B cell (primary cell): ENCODE data around the gene S100A5. TPM values are rescaled to one million over a fixed set of nuclear protein-coding genes. Genes with fewer than 3 reads are reported as not detected.

Experiments
- ATAC-seq: fragments of 200-7000 bp; cut with Tn5 transposase; one replicate; pipeline ENCODE4 v1.10.0; 2021; ENCODE audit warnings: low read depth, mild to moderate bottlenecking, moderate number of reproducible peaks, moderate library complexity
- CTCF ChIA-PET: fragments of 350-600 bp; sonication (Branson Sonifier 250); formaldehyde crosslinking; loops from one replicate; lab custom pipeline; 2021; ENCODE audit warnings: antibody characterized with exemption, inconsistent platforms; lab: Charles Lee
- POLR2A ChIA-PET: fragments of 350-600 bp; sonication (Branson Sonifier 250); formaldehyde crosslinking; loops from one replicate; lab custom pipeline; 2021; ENCODE audit warnings: antibody characterized with exemption; lab: Charles Lee
- DNase-seq: peaks from one replicate; pipeline ENCODE4 v3.0.0; 2013
- H2AFZ ChIP-seq: 2 replicates; pipeline ENCODE4 v1.6.1; 2012; ENCODE audit warnings: mild to moderate bottlenecking, low read depth, low read length; ENCODE audit not compliant: insufficient read depth, poor library complexity, severe bottlenecking
- H3K27ac ChIP-seq, 2 donors: 1 replicate in 1 of 2; 2 replicates in 1 of 2; pipeline ENCODE4 v1.5.1; 2012 to 2013; ENCODE audit warnings: low read length in 2 of 2, mild to moderate bottlenecking in 2 of 2, moderate library complexity in 1 of 2
- H3K27me3 ChIP-seq, 4 experiments: fragments of 200-600 bp in 1 of 4; sonication (generic) in 1 of 4; replicated peaks in 1 of 4; 1 replicate in 2 of 4; 2 replicates in 2 of 4; pipeline versions ENCODE4 v1.6.1 to v1.7.0; 2013 to 2016; ENCODE audit warnings: low read length in 3 of 4, mild to moderate bottlenecking in 2 of 4, mixed read lengths in 1 of 4, moderate library complexity in 1 of 4; ENCODE audit not compliant: insufficient read depth in 4 of 4, control insufficient read depth in 3 of 4; ENCODE audit errors: control extremely low read depth in 1 of 4
- H3K36me3 ChIP-seq, 2 experiments: replicated peaks in 1 of 2; 1 replicate in 1 of 2; 2 replicates in 1 of 2; pipeline versions ENCODE4 v1.6.1 to v1.7.1; 2013; ENCODE audit warnings: low read length in 1 of 2; ENCODE audit not compliant: insufficient read depth in 2 of 2, control insufficient read depth in 1 of 2; ENCODE audit errors: control extremely low read depth in 1 of 2, extremely low read depth in 1 of 2
- H3K4me1 ChIP-seq, 2 donors: fragments of 200-600 bp in 1 of 2; sonication (generic) in 1 of 2; 1 replicate in 1 of 2; 2 replicates in 1 of 2; pipeline versions ENCODE4 v1.5.1 to v1.6.1; 2013 to 2017; ENCODE audit warnings: low read length in 2 of 2; ENCODE audit not compliant: control insufficient read depth in 2 of 2, insufficient read depth in 2 of 2
- H3K4me2 ChIP-seq: replicated peaks from 2 replicates; pipeline ENCODE3; 2012; ENCODE audit warnings: mild to moderate bottlenecking, low read depth, low read length; ENCODE audit not compliant: poor library complexity, severe bottlenecking
- H3K4me3 ChIP-seq, 5 experiments: fragments of 200-600 bp in 1 of 5; sonication (generic) in 1 of 5; 1 replicate in 3 of 5; 2 replicates in 2 of 5; pipeline versions ENCODE4 v1.5.1 to v1.7.0; 2011 to 2016; ENCODE audit warnings: low read length in 4 of 5, mild to moderate bottlenecking in 4 of 5, low read depth in 2 of 5, control low read depth in 1 of 5, moderate library complexity in 1 of 5; ENCODE audit not compliant: insufficient read depth in 1 of 5; ENCODE audit errors: control extremely low read depth in 1 of 5, extremely low read depth in 1 of 5
- H3K79me2 ChIP-seq: fragments of 200-600 bp; sonication (generic); one replicate; pipeline ENCODE4 v1.6.0; 2016; ENCODE audit warnings: low read length; ENCODE audit not compliant: control insufficient read depth, insufficient read depth
- H3K9ac ChIP-seq: fragments of 200-600 bp; sonication (generic); 2 replicates; pipeline ENCODE4 v1.6.1; 2017; ENCODE audit warnings: mild to moderate bottlenecking, low read length, moderate library complexity
- H3K9me3 ChIP-seq, 3 donors: one replicate each; pipeline versions ENCODE4 v1.6.1 to v1.7.1; 2013; ENCODE audit warnings: low read length in 2 of 3; ENCODE audit not compliant: control insufficient read depth in 2 of 3, insufficient read depth in 1 of 3; ENCODE audit errors: control extremely low read depth in 1 of 3
- H4K20me1 ChIP-seq: 2 replicates; pipeline ENCODE4 v1.6.0; 2012; ENCODE audit warnings: mild to moderate bottlenecking, low read length; ENCODE audit not compliant: insufficient read depth, control insufficient read depth, poor library complexity, severe bottlenecking
- H3K27ac Mint-ChIP-seq: one replicate; pipeline ENCODE4 v1.8.0; 2021; ENCODE audit warnings: mixed read lengths
- H3K27me3 Mint-ChIP-seq: one replicate; pipeline ENCODE4 v1.8.0; 2021; ENCODE audit warnings: mixed read lengths
- H3K4me1 Mint-ChIP-seq: one replicate; pipeline ENCODE4 v1.8.0; 2021; ENCODE audit warnings: mixed read lengths
- H3K4me3 Mint-ChIP-seq: one replicate; pipeline ENCODE4 v1.8.0; 2021; ENCODE audit warnings: mixed read lengths
- H3K9me3 Mint-ChIP-seq: one replicate; pipeline ENCODE4 v1.8.0; 2022; ENCODE audit warnings: mixed read lengths; ENCODE audit not compliant: insufficient read depth
- EZH2 ChIP-seq: IDR thresholded peaks from 2 replicates; pipeline ENCODE4 v1.6.1; 2012; ENCODE audit warnings: borderline replicate concordance, low read depth, mild to moderate bottlenecking, moderate library complexity, low read length; ENCODE audit not compliant: insufficient read depth, poor library complexity, severe bottlenecking
- WGBS: methylation state at CpG from one replicate; pipeline ENCODE4 v1.1.5; 2013; ENCODE audit warnings: missing lambda C conversion rate; ENCODE audit not compliant: insufficient coverage; 5-methylcytosine and 5-hydroxymethylcytosine counted together
- intact Hi-C: fragments of 100-400 bp; cut with micrococcal nuclease; formaldehyde crosslinking; loops from one replicate; pipeline ENCODE4 v1.10.0; 2022
- polyA plus RNA-seq: library from polyadenylated mRNA; depleted of rRNA; stranded (reverse); fragments of >200 nt; gene quantifications from 2 replicates; pipeline ENCODE4 v1.2.3, GENCODE V29; 2012
- total RNA-seq, 2 donors: library from RNA; stranded (reverse); fragments of 120-200 nt in 1 of 2; gene quantifications; 1 replicate in 1 of 2; 2 replicates in 1 of 2; pipeline versions ENCODE4 v1.2.3 to v1.2.4, GENCODE V29; 2013 to 2022
- TF ChIP-seq, protein P1 (sequence below): fragments of 200-600 bp; IDR thresholded peaks from one replicate; pipeline ENCODE4 v1.8.0; 2022; ENCODE audit warnings: antibody characterized with exemption, mild to moderate bottlenecking

S100A5 gene
- total and polyA plus RNA-seq, 2 donors (not counting 1 experiment from before 2014, with no cell fraction given): 0.64 TPM; not detected in 1

DNA sequence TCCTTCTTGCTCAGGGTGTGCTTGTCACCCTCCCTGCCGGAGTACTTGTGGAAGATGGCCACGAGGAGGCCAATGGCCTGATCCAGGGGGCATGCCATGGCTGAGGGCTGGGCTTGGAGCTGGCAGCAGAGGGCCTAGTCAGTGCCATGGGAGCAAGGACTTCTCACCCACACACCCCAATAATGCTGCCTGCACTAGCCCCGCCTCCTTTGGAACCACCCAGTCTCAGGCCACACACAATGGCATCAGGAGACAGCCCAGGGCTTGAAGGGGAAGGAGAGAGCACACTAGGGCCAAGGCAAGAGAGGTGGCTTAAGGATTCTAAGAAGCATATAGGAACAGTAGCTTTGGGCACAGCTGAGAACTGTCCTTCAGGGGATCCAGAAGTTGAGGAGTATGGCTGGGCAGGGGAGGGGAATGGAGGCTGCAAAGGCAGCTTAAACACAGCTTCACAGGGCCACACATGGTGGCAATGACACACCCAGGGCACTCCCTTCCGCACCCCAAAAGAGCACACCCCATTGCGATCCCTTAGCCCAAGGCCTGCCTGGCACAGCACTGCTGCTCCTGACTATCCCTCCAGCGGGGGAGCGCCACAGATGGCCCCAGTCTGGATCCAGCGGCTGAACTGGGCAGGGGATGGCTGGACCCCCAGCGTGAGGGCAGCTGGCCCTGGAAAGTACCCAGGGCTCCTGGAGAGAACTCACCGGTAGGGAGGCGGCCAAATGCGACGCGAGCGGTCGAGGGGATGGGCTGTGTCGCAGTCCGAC is 5.3 kb downstream of the S100A5 start, which contains the start of gene S100A6:
Gene S100A6 (minus strand): TSS at position 750 of the 770 bp plus-strand sequence. CDS start 652 bp downstream, at position 98.
- intact Hi-C loops: loop anchor here (1.0 to 10.0 kb wide), 3 partner anchors 10 to 139 kb away; partner anchors contain the start of genes CHTOP, ILF2, NPR1 and S100A4
- H3K4me1 Mint-ChIP-seq: peaks cover 51% of the 10 kb centered on the region
- Histone ChIP-seq H3K9ac (peak within 1 kb of the TSS; percentile 86), H3K27me3 (no peaks in the 10 kb centered on the region), H3K4me2 (peak within 1 kb of the TSS; percentile 96), H2AFZ (peak within 1 kb of the TSS; percentile 96), H4K20me1 (no peaks in the 10 kb centered on the region), H3K79me2 (peaks cover 10% of the 10 kb centered on the region), H3K36me3 (peaks cover 0 to 4% of the 10 kb centered on the region in 2 experiments), H3K27ac (peak within 1 kb of the TSS; percentile 83 to 84), H3K9me3 (peaks cover 0 to 2% (median 0%) of the 10 kb centered on the region in 3 donors), H3K4me1 (peaks cover 43 to 53% of the 10 kb centered on the region in 2 donors), H3K4me3 (peak within 1 kb of the TSS; percentile 75 to 95 (median 85))
- DNase-seq (peak; percentile 55), ATAC-seq (peak; percentile 36)
- 18% methylated on average over 17 of the region's 18 CpGs for WGBS
- no peaks in the 10 kb centered on the region for H3K9me3 Mint-ChIP-seq
- no peaks in the 10 kb centered on the region for H3K27me3 Mint-ChIP-seq
- H3K27ac Mint-ChIP-seq: peak within 1 kb of the TSS; percentile 96
- POLR2A ChIA-PET: interaction anchor here (0.7 to 2.8 kb wide), 10 partner anchors 10 to 685 kb away, joined by 3 to 20 read pairs (median 4); partner anchors contain the start of genes INTS3, S100A2 and S100A4
- peak within 1 kb of the TSS; percentile 95 for H3K4me3 Mint-ChIP-seq
- TF ChIP-seq EZH2: no peak
- CTCF ChIA-PET: interaction anchor here (0.6 to 10.9 kb wide), 12 partner anchors 10 to 99 kb away, joined by 3 to 189 read pairs (median 5); partner anchors contain the start of genes CHTOP, S100A2, S100A3 and S100A4

DNA sequence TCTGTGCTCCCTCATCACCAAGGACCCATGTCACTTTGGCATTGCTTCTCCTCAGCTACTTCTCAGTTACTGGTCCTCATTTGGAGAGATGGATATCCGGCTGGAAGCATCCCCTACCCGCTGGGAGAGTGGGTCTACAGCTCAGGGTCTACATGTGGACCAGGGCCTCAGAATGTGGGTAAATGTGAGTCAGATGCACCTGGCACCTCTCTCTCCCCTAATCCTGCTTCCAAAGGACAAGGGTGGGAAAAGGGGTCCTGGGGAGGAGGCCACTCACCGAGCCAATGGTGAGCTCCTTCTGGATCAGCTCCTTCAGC is 5.9 kb downstream of the S100A5 start:
- Histone ChIP-seq H4K20me1 (no peaks in the 10 kb centered on the region), H2AFZ (peak overlapping the region; percentile 96), H3K27ac (peak overlapping the region in 1 of 2 donors; percentile 84), H3K79me2 (peaks cover 10% of the 10 kb centered on the region), H3K4me1 (peaks cover 38 to 48% of the 10 kb centered on the region in 2 donors), H3K4me2 (peak overlapping the region; percentile 96), H3K9me3 (no peaks in the 10 kb centered on the region), H3K36me3 (peaks cover 0 to 4% of the 10 kb centered on the region in 2 experiments), H3K27me3 (no peaks in the 10 kb centered on the region), H3K9ac (peak overlapping the region; percentile 86), H3K4me3 (peak overlapping the region; percentile 75 to 95 (median 85))
- Mint-ChIP-seq H3K27me3 (no peaks in the 10 kb centered on the region), H3K4me3 (peak overlapping the region; percentile 95), H3K27ac (peak overlapping the region; percentile 96), H3K9me3 (no peaks in the 10 kb centered on the region), H3K4me1 (peaks cover 45% of the 10 kb centered on the region)
- ChIA-PET POLR2A (interaction anchor here (0.8 to 2.8 kb wide), 9 partner anchors 10 to 685 kb away, joined by 3 to 20 read pairs (median 5); partner anchors contain the start of genes S100A2 and S100A4), CTCF (interaction anchor here (0.9 to 10.9 kb wide), 11 partner anchors 12 to 137 kb away, joined by 3 to 189 read pairs (median 5); partner anchors contain the start of genes CHTOP, S100A2, S100A3 and S100A4)
- TF ChIP-seq, protein P1, sequence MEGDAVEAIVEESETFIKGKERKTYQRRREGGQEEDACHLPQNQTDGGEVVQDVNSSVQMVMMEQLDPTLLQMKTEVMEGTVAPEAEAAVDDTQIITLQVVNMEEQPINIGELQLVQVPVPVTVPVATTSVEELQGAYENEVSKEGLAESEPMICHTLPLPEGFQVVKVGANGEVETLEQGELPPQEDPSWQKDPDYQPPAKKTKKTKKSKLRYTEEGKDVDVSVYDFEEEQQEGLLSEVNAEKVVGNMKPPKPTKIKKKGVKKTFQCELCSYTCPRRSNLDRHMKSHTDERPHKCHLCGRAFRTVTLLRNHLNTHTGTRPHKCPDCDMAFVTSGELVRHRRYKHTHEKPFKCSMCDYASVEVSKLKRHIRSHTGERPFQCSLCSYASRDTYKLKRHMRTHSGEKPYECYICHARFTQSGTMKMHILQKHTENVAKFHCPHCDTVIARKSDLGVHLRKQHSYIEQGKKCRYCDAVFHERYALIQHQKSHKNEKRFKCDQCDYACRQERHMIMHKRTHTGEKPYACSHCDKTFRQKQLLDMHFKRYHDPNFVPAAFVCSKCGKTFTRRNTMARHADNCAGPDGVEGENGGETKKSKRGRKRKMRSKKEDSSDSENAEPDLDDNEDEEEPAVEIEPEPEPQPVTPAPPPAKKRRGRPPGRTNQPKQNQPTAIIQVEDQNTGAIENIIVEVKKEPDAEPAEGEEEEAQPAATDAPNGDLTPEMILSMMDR: no peak
- TF ChIP-seq EZH2: no peak
- intact Hi-C loops: loop anchor here (10.0 kb wide), 2 partner anchors 100 to 140 kb away; partner anchors contain the start of genes CHTOP, ILF2 and NPR1
- no peak for ATAC-seq
- DNase-seq: no peak
- WGBS: 100% methylated on average over 1 of the region's 3 CpGs
